Neural crest cell (in vitro differentiated cells): ENCODE results near the gene PLA2G2D. TPM values are rescaled to one million over a fixed set of nuclear protein-coding genes. Genes with fewer than 3 reads are reported as not detected.

ENCODE experiments used
- DNase-seq: peaks from one replicate; pipeline ENCODE4 v3.0.0; 2021; ENCODE audit warnings: low read depth, mixed read lengths, low spot score
- H3K27ac Mint-ChIP-seq: one replicate; pipeline ENCODE4 v1.8.0; 2021; ENCODE audit warnings: mild to moderate bottlenecking, mixed read lengths; ENCODE audit not compliant: unreplicated experiment
- H3K27me3 Mint-ChIP-seq: 2 replicates; pipeline ENCODE4 v1.8.0; 2021; ENCODE audit warnings: low read depth, mild to moderate bottlenecking, mixed read lengths
- H3K36me3 Mint-ChIP-seq: 2 replicates; pipeline ENCODE4 v1.8.0; 2021; ENCODE audit warnings: low read depth, mild to moderate bottlenecking, mixed read lengths
- H3K4me1 Mint-ChIP-seq: 2 replicates; pipeline ENCODE4 v1.8.0; 2021; ENCODE audit warnings: mixed read lengths
- H3K4me3 Mint-ChIP-seq: one replicate; pipeline ENCODE4 v1.8.0; 2021; ENCODE audit warnings: mild to moderate bottlenecking, mixed read lengths
- H3K9me3 Mint-ChIP-seq: 2 replicates; pipeline ENCODE4 v1.8.0; 2021; ENCODE audit warnings: mixed read lengths
- CTCF ChIP-seq: fragments of 200-600 bp; sonication (generic); conservative IDR thresholded peaks from 2 replicates; pipeline ENCODE4 v1.5.0; 2021; ENCODE audit warnings: antibody characterized with exemption, mild to moderate bottlenecking
- total RNA-seq: library from RNA; stranded (reverse); gene quantifications from 2 replicates; pipeline ENCODE4 v1.2.1, GENCODE V29; 2021

Gene PLA2G2D
- total RNA-seq, 1 donor from 2014 or later, result not detected

- DNase-seq, result no peak
- H3K36me3 Mint-ChIP-seq, result no peaks in the 10 kb centered on the region
- H3K27ac Mint-ChIP-seq, result no peak overlapping the region
- no peaks in the 10 kb centered on the region for H3K9me3 Mint-ChIP-seq
- no peak overlapping the region for H3K4me3 Mint-ChIP-seq
- peaks cover 17% of the 10 kb centered on the region for H3K4me1 Mint-ChIP-seq
- peaks cover 3% of the 10 kb centered on the region for H3K27me3 Mint-ChIP-seq
- no peak for TF ChIP-seq CTCF
Observed at GRCh38 chr1:20112279-20113000, 6.9 kb downstream of the PLA2G2D start.

- Mint-ChIP-seq H3K4me1 (peaks cover 20% of the 10 kb centered on the region), H3K9me3 (no peaks in the 10 kb centered on the region), H3K27ac (no peak overlapping the region), H3K27me3 (no peaks in the 10 kb centered on the region), H3K4me3 (no peak overlapping the region), H3K36me3 (no peaks in the 10 kb centered on the region)
- DNase-seq, result no peak
- TF ChIP-seq CTCF, result no peak
Observed at GRCh38 chr1:20111452-20111851, 7.9 kb downstream of the PLA2G2D start.

GRCh38 chr1:20110679-20111078 is 8.7 kb downstream of the PLA2G2D start:
- Mint-ChIP-seq H3K36me3 (no peaks in the 10 kb centered on the region), H3K27ac (peak overlapping the region; percentile 75), H3K4me3 (no peak overlapping the region), H3K9me3 (no peaks in the 10 kb centered on the region), H3K4me1 (peaks cover 20% of the 10 kb centered on the region), H3K27me3 (no peaks in the 10 kb centered on the region)
- no peak for DNase-seq
- no peak for TF ChIP-seq CTCF

- peak overlapping the region; percentile 35 for H3K27ac Mint-ChIP-seq
- TF ChIP-seq CTCF, result no peak
- no peak for DNase-seq
- H3K27me3 Mint-ChIP-seq, result no peaks in the 10 kb centered on the region
- H3K4me3 Mint-ChIP-seq, result no peak overlapping the region
- H3K9me3 Mint-ChIP-seq, result no peaks in the 10 kb centered on the region
- no peaks in the 10 kb centered on the region for H3K36me3 Mint-ChIP-seq
- peaks cover 20% of the 10 kb centered on the region for H3K4me1 Mint-ChIP-seq
Observed at GRCh38 chr1:20109223-20109856, 10.0 kb downstream of the PLA2G2D start.

GRCh38 chr1:20108366-20109123 is 10.8 kb downstream of the PLA2G2D start:
- Mint-ChIP-seq H3K9me3 (no peaks in the 10 kb centered on the region), H3K4me1 (peaks cover 20% of the 10 kb centered on the region), H3K27me3 (no peaks in the 10 kb centered on the region), H3K27ac (peak overlapping the region; percentile 61), H3K36me3 (no peaks in the 10 kb centered on the region), H3K4me3 (no peak overlapping the region)
- no peak for TF ChIP-seq CTCF
- DNase-seq, result no peak
